HG03342 (cell line): Measurements from ENCODE around the gene VAPA.

ENCODE experiments used
- ATAC-seq: cut with Tn5 transposase; IDR thresholded peaks from one replicate; pipeline ENCODE4 v1.9.1; 2021; ENCODE audit warnings: mild to moderate bottlenecking, moderate library complexity; ENCODE audit not compliant: unreplicated experiment

The VAPA gene

DNA sequence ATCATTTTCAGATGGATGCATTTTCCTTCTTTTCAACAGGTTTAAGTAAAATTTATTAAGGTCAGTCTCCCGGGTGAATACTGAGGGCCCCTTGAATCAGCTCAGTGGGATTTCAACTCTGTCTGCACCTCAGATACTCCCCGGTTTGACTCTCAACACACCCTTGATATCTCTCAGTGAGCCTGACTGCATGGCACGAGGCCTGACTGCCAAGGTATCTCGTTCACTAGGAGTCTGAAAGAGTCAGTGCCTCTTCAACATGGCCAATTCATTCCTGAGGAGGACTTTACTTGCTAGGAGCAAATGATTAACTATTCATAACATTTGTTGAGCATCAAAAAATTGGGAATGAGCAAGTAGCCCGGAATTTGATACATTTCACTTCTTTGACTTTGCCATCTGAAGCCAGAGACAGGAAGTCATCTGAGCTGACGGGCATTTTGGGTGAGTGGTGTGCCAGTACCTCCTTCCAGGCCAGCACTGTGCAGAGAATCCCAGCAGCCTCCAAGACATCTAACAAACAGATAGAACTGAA, 81.0 kb downstream of the VAPA start:
- ATAC-seq, result no peak

DNA sequence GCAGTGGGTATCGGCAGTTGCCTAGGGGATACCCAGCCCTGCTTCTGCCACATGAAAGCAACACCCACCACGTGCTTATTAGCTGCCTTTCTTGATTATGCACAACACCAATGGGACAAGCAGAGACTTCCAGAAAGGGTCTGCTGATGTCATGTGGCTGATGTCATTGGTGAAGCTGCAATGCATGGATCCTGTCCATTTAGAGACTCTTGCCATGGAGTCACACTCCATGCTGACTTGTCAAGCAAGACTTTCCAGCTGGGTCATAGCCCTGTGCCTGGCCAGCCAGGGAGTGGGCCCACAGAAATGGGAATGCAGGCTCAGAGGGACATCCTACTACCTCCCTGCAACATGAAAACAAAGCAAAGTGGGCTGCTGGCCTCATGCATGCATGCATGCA, 81.8 kb downstream of the VAPA start:
- ATAC-seq, result no peak

DNA sequence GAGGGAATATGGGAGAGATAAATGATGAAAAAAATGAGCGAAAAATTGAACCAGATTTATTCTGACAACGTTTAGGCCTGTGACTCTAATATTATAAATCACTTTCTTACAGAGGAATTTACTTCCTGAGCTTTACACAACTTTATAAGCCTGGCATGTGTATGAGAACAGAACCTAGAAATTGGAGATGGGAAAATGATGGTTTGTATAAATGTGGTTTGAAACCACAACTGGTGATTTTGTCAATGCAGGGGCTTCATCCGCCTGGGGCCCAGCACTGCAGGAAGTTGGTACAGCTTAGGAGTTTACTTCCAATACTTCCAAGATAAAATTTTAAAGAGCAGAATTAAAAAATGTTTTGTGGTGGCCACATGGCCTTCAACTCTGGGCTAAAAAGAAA, 82.3 kb downstream of the VAPA start:
- no peak for ATAC-seq

DNA sequence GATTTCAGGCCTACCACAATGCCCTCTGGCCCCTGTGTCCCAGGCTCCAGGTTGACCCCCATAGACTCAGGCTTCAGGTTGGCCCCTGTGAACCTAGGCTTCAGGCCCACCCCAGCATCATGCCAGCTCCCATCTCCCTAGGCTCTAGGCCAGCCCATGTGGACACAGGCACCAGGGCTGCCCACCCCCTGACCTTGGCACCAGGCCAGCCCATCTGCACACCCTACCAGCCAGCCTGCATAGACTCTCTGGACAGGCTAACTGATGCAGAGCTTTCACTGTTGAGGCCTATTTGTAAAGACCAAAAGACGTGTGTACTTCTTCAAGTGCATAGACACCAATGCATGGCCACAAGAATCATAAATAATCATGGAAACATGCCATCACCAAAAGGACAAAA, 83.9 kb downstream of the VAPA start:
- no peak for ATAC-seq

DNA sequence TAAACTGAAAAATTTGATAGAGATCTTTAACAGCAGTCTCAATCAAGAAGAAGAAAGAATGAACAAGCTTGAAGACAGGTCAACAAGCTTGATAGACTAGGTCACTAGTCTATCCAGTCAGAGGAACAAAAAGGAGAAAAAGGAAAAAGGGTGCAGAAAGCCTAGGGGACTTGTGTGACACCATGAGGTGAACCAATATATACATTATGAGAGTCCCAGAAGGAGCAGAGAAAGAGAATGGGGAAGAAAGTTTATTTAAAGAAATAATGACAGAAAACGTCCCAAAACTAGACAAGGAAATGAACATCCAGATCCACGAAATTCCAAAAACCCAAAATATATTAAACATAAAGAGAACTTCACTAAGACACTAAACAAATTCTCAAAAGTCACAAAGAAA, 84.5 kb downstream of the VAPA start:
- no peak for ATAC-seq

DNA sequence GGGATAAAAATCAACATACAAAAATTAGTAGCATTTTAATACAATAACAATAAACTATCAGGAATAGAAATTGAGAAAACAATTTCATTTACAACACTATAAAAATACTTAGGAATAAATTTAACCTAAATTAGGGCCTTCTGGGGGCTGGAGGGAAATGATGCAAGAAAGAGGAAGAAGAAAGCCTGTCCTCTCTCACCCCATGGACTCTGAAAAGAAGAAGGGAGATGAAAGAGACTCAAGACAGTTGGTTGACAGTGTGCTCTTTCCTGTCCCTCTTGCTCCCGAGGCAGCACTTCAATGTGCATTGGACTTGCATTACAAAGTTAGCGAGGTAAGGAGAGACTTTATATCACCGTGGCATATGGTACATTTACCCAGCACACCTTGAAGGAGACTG, 88.5 kb downstream of the VAPA start:
- no peak for ATAC-seq

DNA sequence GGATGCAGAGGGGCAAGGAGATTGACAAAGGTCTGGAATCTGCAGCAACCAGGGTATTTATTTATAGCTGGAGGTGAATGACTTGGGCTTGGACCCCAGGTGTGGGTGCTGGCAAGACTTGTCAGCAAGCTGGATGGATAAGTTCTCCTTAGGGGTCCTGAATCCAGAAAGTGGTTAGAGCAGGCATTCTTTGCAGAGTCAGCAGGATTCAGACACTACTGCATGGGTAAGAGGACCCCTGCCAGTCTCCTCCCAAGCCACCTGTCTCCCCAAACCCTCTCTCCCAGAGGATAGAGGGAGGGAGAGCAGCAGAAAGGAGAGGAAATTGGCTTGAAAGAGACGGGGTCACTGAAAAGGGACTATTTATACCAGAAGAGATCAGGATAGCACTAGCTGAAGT, 89.5 kb downstream of the VAPA start:
- no peak for ATAC-seq

DNA sequence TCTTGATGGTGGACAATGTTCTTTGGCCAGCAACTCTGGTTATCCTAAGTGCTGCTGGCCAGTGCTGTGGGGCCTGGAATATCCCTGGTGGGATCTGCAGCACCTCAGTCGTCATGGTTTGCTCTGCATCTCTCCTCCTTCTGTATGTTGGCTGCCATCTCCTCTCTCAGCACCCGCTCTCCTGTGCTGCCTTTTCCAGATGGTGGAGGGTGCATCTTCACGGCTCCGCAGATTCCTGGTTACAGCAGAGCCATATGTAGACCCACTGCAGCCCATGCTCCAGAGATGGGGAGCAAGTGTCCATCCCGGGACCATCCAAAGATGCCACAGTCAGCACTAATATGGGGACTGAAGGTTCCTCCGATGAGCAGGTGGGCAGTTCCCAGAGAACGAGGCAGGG, 90.0 kb downstream of the VAPA start:
- no peak for ATAC-seq

DNA sequence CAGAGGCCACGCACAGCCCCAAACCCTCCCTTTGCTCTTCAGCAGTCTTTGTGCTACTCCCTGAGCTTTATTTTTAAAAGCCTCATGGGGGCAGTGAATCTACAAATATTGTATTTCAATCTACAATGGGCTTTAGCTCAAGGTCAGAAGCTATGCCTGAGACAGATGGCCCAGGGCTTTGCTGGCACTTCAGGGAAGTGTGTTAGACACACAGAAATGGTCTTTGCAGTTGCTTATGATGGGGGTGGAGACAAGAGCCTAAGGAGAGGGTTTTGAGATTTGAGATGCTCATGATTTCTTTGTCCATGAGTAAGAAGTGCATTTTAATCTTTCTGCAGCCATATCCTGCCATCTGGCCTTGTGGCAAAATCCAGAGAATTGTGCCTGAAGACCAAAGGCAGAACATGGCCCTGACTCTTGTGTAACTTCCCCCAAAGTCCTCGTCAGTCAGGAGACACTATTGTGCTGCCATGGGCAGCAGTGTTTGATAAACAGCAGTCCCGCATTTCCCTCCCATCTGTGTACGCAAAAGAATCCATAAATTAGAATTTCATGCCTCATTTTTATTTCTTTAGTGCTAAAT, 92.6 kb downstream of the VAPA start:
- no peak for ATAC-seq

DNA sequence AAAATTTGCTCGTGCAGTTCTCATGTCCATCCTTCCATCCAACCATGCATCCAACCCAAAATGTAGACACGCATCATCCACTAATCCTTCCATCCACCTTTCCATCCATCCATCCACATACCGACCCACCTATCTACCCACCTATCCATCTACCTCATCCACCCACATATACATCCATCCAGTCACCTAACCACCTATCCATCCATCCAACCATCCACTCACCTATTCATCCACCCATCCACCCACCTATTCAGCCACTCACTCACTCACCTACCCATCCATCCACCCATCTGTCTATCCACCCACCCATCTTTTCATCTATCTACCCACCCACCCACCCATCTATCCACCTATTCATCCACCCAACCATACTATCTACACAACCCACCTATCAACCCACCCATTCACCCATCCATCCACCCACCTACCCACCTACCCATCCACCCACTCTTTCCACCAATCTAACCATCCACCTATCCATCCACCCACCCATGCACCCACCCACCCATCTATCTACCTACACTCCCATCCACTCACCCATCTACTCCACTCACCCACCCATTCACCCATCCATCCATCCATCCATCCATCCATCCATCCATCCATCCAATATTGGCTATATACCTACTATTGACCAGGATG, 94.3 kb downstream of the VAPA start:
- no peak for ATAC-seq
